Measurements from ENCODE around the gene MTX1.
"Not testable (repeated sequence)": the region's sequence is repeated elsewhere in the genome, so short reads cannot be mapped to it uniquely, and the experiment has no call there.

Gene MTX1

DNA sequence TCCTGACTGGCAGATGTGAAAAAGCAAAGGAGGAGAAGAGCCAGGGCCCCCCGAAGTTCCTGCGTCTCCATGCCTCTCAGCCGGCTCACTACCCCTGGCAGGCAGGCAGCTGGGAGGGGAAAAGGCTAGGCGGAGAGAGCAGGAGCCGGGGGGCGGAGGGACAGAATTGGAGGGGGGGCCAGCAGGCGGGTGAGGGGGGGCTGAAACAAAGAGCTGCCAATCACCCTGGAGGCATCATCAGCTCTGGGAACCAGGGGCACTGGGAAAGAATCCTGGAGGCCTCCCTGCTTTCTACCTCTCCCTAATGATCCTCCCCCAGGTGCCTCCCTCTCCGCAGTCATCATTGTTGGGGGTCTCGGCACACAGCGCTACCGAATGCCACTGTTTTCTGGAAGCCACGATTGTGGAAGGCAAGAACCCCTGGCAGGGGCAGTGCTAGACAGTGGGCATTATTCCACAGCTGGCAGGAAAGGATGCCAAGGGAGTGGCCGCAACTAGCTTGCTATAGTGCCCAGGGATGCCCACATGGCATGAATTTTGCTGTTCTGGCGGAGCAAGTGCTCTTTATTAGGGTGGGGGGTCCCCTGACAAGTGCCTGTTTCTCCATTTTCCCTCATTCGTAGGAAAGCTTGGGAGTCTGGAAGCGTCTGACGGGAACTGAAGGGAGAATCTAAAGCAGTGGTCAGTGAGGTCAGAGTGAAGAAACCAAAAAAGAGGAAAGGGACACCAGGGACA lies 522 bp upstream of the MTX1 start, which contains the start of gene THBS3:
Gene THBS3 (minus strand): TSS at position 92 of the 735 bp plus-strand sequence. CDS start 21 bp downstream, at position 71.
- no peak for DNase-seq (ENCODE audit: low spot score)

DNA sequence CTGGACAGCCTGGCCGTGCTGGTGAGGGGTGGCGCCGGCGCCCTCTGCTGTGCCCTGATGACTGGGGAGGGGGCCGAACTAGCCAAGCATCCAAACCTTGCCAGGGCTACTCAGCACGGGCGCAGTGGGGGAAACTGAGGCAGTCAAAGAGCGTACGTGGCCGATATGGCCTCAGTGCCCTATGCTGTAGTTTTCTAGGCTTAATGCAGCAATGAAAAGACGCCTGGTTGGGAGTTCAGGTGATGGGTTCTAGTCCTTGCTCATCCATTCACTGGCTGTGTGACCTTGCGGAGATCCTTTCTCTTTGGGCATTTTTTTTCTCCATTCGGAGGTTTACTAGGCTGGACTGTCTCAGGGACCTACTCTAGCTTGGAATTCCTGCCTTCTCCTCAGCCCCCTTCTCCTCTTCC lies 822 bp downstream of the MTX1 start:
- DNase-seq (ENCODE audit: low spot score): no peak

DNA sequence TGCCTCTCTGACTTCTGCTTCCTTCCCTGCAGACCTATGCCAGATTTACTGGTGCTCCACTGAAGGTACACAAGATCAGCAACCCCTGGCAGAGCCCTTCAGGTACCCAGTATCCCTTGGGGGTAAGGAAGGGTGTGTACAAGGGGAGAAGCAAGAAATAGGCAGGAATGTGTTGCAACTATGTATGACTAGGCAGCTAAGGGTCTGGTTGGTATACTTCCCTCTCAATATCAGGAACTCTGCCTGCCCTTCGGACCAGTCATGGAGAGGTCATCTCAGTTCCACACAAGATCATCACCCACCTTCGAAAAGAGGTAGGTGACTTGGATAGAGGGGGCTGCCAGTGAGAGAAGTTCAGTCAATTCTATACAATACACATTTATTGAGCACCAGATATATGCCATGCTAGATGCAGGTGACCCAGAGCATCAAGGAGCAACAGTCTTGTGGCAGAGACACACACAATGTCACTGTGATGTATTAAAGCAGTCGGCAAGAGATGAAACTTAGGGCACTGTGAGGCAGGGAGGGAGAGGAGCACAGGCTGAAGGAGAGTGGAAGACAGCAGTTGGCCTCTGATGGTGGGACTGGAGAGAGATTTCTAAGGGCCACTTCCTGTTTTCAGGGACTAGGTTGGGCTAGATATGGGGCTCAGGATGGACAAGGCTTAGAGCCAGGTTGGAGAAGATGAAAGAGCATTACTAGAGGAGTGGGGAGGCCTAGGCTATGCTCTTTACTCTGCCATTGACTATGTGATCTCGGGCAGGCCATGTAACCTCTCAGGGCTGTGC lies 2.0 kb downstream of the MTX1 start:
- DNase-seq (ENCODE audit: low spot score): no peak

DNA sequence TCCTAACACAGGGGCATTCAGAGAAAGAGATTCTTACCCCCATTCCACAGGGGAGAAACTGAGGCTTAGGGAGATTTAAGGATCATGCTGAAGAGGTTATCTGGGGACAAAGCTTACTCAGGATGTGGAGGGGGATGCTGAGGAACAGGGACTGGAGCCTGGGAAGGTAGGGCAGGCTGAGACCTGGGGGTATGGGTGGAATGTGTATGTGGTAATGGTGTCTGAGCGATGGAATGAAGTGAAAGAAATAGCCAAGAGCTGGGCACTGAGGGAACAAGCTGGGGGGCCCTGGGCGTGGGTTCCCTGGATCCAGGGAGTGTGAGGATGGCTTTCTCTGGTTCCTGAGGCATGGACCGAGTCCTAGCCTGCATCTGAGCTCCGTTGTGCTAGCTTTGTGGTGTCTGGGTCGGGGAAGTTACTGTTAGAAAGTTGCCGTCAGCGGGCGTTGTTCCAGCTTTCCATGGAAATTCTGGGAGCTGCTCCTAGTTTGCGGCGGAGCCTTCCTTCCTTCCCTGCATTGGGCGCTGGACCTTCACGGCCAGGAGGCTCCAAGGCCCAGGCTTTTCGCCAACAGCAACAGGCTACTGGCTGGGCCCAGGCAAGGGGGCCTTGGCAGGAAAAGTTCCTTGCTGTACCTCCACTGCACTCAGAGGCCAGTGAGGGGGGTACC lies 3.0 kb downstream of the MTX1 start:
- not testable (repeated sequence) for DNase-seq (ENCODE audit: low spot score)

DNA sequence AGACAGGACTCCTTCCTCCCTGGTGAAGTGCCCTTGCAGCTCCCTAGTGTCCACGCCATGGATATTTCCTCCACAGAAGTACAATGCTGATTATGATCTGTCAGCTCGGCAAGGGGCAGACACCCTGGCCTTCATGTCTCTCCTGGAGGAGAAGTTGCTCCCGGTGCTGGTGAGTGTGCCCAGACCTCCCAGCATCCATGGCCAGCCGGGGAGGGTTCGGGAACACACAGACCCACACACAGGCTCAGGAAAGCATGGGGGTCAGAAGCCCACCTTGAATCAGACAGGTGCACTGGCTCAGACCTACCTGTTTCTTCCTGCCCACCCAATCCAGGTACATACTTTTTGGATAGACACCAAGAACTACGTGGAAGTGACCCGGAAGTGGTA lies 3.6 kb downstream of the MTX1 start:
- DNase-seq (ENCODE audit: low spot score): not testable (repeated sequence)

DNA sequence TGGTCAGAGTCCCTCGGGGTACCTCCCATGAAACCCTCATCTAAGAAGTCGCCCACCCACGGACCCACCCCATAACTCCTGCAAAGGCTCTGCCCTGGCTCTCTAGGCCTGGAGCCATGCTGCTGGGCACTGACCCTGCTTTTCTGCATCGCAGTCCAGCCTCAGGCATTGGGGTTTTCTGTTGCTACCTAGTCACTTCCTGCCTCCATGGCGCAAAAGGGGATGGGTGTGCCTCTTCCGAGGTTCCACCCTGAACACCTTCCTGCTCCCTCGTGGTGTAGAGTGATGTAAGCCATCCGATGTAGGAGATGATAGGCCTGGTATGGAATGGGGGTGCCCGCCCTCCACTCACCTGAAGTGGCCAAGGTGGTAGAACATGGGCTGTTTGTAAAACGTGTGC lies 6.2 kb downstream of the MTX1 start:
- DNase-seq (ENCODE audit: low spot score): not testable (repeated sequence)

DNA sequence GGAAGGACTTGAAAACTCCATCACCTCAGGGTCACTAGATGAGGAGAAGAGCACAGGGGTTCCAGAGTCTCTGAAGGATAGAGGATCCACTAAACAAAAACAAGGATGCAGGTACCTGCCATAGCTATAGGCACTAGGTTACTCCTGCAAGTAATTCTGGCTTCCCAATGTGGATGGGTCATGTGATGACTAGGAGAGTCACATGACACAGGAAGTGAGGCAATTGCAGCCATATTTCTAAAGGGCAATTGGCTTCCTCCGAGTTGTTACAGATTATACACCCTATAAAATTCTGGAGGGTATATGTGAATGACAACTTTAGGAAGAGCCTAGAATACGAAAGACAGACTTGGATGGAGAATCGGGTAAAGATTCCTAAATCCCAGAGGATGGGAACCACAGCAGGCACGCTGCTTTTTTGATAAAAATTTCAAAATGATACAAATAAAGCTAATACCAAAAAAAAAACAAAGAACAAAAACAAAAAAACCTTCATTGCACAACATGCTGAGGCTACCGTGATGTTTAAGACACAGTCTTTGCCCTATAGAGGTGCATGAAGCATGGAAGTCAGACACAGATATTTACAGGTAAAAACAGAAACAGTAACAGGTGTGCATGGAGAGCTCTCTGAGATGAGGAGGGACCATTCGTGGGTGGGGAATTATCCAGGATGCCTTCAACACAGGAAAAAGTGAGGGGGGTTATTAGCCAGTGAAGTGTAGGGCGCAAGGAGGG lies 10.5 kb downstream of the MTX1 start:
- no peak for DNase-seq (ENCODE audit: low spot score)

DNA sequence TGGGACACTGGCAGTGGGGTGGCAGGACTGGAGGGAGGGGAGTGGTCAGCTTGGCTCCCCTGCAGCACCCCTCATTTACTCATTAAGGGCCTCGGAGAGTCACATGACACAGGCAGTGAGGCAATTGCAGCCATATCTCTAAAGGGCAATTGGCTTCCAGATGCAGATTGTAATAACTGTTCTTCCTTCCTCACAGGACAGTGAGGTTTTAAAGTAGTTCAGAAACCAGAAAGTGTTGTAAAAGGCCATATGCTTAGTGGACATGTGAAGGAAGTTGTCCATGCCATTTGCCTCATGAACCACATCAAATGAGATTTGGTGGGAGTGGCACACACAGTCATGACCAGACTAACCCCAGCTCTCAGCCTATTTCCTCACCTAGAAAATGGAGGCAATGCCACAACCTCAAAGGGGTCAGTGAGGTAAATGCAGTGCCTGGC lies 11.1 kb downstream of the MTX1 start:
- no peak for DNase-seq (ENCODE audit: low spot score)

DNA sequence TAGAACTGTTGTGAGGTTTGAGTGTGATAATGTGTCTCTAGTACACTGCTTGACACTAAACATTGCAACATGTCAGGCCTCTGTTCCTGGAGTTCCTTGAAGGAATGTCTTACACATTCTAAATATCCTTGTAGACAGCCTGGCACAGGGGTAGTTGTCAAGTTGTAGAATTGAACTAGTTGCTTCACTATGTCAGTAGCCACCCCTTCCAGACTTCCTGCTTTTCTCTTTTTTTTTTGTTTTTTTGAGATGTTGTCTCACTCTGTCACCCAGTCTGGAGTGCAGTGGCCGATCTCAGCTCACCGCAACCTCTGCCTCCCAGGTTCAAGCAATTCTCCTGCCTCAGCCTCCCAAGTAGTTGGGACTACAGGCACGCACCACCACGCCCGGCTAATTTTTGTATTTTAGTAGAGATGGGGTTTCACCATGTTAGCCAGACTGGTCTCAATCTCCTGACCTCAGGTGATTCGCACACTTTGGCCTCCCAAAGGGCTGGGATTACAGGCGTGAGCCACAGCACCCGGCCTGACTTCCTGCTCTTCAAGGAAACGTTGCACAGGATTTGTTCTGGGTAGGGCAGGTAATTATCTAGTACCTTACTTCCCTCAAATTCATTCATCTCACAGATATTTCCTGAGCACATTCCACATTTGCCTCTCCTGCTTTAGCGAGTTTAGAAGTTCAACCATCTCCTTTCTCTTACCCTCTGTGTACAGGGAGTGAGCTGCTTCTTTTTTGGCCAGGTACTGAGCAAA lies 11.9 kb downstream of the MTX1 start:
- DNase-seq (ENCODE audit: low spot score): not testable (repeated sequence)

DNA sequence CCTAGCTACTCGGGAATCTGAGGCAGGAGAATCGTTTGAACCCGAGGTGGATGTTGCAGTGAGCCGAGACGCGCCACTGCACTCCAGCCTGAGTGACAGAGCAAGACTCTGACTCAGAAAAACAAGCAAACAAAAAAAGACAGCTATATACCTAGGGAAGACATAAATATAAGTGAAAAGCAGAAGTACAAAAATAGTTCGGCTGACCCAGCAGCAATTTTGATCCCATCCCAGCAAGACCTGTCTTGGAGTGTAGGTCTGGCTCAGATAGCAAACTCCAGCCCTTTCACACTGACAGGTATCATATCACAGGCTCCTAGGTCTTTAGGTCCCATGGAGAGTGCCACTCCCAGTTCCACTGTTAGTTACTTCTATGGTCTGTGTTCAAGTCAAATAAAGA lies 14.6 kb downstream of the MTX1 start:
- peak; percentile 58 for DNase-seq (ENCODE audit: low spot score)

DNA sequence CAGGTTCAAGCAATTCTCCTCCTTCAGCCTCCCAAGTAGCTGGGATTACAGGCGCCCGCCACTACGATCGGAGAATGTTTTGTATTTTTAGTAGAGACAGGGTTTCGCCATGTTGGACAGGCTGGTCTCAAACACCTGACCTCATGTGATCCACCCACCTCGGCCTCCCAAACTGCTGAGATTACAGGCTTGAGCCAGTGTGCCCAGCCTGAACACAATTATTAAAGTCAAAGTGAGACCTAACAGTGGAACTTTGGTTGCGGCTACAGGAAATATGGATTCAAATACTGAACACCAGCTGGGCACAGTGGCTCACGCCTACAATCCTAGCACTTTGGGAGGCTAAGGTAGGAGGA lies 16.9 kb downstream of the MTX1 start:
- DNase-seq (ENCODE audit: low spot score): not testable (repeated sequence)

DNA sequence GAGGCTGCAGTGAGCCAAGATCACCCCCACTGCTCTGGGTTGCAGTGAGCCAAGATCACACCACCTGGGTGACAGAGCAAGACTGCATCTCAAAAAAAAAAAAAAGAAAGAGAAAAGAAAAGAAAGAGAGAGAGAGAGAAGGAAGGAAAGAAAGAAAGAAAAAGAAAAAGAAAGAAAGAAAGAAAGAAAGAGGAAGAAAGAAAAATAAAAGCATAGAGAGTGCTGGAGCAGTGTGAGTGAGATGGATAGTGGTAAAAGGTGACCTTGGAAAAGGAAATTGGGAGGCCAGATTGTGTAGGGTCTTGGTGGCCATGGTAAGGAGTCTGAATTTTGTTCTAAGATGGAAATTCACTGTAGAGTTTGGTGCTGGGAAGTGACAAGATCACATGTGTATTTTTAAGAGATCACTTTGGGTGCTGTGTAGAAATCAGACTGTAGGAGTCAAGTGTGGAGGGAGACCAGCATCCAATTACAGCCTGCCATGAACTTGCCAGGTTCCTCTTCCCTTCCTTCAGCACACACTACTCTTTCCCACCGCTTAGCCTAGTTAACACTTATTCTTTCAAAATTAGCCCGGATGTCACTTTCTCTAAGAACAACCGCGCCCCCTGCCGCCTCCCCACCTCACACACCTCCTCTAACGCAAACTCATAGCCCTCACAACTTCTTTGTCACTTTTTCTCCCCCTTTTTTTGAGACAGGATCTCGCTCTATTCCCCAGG lies 17.9 kb downstream of the MTX1 start:
- DNase-seq (ENCODE audit: low spot score): peak; percentile 95

DNA sequence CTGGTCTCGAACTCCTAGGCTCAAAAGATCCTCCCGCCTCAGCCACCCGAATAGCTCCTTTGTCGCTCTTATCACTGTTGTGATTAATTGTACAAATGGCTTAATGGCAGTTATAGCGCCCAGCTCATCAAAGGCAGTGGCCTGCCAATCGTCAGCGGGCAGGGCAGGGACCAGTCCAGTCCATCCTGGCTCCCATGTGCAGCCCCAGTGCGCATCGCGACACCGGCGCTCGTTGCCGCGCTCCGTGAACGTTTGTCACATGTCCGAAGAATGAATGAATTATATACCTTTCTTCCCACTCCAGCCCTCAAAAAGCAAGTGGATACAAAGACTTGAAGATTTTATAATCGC lies 18.4 kb downstream of the MTX1 start:
- DNase-seq (ENCODE audit: low spot score): no peak

DNA sequence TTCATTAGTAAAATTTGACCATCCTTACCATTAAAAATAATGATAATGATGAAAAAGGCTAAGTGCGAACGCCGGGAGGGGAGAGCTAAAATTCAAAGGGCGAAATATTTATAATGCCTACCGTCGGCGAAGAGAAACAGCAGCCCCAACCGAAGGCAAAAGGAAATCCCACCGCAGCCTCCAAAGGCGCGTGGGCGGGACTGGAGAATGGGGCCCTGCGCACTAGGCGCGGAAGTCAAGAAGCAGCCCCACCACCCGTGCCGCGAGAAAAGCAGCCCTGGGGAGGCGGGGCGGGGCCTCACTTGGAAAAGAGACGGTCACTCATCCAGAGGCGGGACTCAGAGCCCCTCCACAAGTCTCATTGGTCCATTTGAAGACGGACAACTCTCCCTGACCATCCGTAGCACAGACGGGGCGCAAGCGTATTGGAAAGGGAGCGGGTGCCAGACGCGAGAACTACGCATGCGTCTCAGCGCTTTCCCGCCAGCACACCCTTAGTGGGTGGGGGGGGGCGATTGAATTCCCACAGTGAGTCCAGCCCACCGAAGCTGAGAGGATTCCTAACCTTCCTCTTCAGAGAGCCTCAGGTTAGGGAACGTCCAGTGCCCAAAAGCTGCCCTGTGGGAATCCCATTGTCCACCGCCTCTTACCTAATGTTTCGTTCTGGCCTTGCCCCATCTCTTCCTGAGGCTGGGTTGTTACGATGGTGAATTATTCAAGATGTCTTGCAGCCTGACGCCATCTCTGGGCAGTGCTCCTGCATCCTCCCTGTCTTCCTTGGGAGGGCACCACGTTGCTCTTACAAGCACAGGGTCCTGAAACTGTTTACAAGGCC lies 19.0 kb downstream of the MTX1 start:
- DNase-seq (ENCODE audit: low spot score): peak; percentile 100

DNA sequence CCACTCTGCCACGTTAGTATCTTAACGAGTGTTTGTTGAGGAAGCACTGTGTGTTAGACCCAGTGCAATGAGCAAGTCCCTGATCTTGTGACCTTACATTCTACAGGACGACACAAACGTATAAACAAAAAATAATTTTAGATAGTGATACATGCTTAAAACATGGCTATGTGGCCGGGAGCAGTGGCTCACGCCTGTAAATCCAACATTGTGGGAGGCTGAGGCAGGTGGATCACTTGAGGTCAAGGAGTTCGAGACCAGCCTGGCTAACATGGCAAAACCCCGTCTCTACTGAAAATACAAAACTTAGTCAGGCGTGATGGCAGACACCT lies 19.6 kb downstream of the MTX1 start:
- DNase-seq (ENCODE audit: low spot score): no peak

DNA sequence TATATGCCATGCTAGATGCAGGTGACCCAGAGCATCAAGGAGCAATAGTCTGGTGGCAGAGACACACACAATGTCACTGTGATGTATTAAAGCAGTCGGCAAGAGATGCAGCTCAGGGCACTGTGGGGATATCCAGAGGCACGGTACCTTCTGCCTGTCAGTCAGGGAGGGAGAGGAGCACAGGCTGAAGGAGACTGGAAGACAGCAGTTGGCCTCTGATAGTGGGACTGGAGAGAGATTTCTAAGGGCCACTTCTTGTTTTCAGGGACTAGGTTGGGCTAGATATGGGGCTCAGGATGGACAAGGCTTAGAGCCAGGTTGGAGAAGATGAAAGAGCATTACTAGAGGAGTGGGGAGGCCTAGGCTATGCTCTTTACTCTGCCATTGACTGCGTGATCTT lies 22.8 kb downstream of the MTX1 start:
- not testable (repeated sequence) for DNase-seq (ENCODE audit: low spot score)

DNA sequence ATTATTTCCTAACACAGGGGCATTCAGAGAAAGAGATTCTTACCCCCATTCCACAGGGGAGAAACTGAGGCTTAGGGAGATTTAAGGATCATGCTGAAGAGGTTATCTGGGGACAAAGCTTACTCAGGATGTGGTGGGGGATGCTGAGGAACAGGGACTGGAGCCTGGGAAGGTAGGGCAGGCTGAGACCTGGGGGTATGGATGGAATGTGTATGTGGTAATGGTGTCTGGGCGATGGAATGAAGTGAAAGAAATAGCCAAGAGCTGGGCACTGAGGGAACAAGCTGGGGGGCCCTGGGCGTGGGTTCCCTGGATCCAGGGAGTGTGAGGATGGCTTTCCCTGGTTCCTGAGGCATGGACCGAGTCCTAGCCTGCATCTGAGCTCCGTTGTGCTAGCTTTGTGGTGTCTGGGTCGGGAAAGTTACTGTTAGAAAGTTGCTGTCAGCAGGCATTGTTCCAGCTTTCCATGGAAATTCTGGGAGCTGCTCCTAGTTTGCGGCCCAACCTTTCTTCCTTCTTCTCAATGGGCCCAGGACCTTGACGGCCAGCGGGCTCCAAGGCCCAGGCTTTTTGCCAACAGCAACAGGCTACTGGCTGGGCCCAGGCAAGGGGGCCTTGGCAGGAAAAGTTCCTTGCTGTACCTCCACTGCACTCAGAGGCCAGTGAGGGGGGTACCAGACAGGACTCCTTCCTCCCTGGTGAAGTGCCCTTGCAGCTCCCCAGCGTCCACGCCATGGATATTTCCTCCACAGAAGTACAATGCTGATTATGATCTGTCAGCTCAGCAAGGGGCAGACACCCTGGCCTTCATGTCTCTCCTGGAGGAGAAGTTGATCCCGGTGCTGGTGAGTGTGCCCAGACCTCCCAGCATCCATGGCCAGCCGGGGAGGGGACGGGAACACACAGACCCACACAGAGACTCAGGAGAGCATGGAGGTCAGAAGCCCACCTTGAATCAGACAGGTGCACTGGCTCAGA lies 23.8 kb downstream of the MTX1 start:
- not testable (repeated sequence) for DNase-seq (ENCODE audit: low spot score)

DNA sequence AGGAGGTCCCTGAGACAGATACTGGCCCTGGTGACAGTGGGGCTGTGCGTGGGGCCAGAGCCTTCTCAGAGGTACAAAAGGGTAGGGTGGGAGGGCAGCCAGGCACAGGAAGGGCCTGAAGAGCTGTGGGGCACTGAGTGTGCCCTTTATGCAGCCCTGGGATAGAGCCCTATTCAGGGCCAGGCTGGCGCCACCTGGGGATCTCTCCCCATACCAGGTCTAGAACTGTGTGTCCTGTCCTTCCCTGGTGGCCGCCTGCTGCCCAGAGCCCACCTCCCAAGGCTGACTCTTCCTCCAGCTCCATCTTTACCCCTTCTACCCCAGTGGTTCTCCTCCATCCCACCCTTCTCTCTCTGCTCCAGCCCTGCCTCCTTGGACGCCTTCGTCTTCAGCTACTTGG lies 25.0 kb downstream of the MTX1 start:
- not testable (repeated sequence) for DNase-seq (ENCODE audit: low spot score)

DNA sequence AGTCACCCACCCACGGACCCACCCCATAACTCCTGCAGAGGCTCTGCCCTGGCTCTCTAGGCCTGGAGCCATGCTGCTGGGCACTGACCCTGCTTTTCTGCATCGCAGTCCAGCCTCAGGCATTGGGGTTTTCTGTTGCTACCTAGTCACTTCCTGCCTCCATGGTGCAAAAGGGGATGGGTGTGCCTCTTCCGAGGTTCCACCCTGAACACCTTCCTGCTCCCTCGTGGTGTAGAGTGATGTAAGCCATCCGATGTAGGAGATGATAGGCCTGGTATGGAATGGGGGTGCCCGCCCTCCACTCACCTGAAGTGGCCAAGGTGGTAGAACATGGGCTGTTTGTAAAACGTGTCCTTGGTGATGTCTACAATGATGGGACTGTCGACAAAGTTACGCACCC lies 26.9 kb downstream of the MTX1 start:
- DNase-seq (ENCODE audit: low spot score): not testable (repeated sequence)
